Mesodermal cell (in vitro differentiated cells): Measurements from ENCODE around the gene SUSD4.

ENCODE experiments used
- H3K27ac ChIP-seq: 2 replicates; pipeline ENCODE4 v1.7.0; 2013; ENCODE audit warnings: mild to moderate bottlenecking, low read depth, low read length, moderate library complexity; ENCODE audit not compliant: severe bottlenecking
- H3K36me3 ChIP-seq: 2 replicates; pipeline ENCODE4 v1.7.1; 2013; ENCODE audit warnings: mild to moderate bottlenecking, low read length, moderate library complexity; ENCODE audit not compliant: control insufficient read depth, insufficient read depth
- H3K4me1 ChIP-seq: one replicate; pipeline ENCODE4 v1.7.1; 2013; ENCODE audit warnings: mild to moderate bottlenecking, low read length; ENCODE audit not compliant: insufficient read depth, control insufficient read depth, poor library complexity, severe bottlenecking
- H3K4me3 ChIP-seq: 2 replicates; pipeline ENCODE4 v1.7.0; 2013; ENCODE audit warnings: low read length, control low read depth, mild to moderate bottlenecking; ENCODE audit not compliant: insufficient read depth, poor library complexity, severe bottlenecking; ENCODE audit errors: extremely low read depth
- H3K9me3 ChIP-seq: 2 replicates; pipeline ENCODE4 v1.7.1; 2013; ENCODE audit warnings: mild to moderate bottlenecking, low read length, moderate library complexity; ENCODE audit not compliant: control insufficient read depth
- WGBS, 2 experiments: methylation state at CpG; one replicate each; pipeline ENCODE4 v1.1.5; 2013; ENCODE audit warnings: missing lambda C conversion rate in 2 of 2; ENCODE audit not compliant: insufficient coverage in 2 of 2; 5-methylcytosine and 5-hydroxymethylcytosine counted together

The SUSD4 gene

GRCh38 chr1:223355699-223356098 lies 8.3 kb downstream of the SUSD4 start:
- H3K36me3 ChIP-seq = no peaks in the 10 kb centered on the region
- no peaks in the 10 kb centered on the region for H3K9me3 ChIP-seq
- H3K4me1 ChIP-seq = no peaks in the 10 kb centered on the region
- 100% methylated on average over 2 of the region's 2 CpGs; no CpG with 5 or more reads in 1 of the 2 experiments for WGBS, 2 experiments
- H3K27ac ChIP-seq = no peak overlapping the region
- no peak overlapping the region for H3K4me3 ChIP-seq

DNA sequence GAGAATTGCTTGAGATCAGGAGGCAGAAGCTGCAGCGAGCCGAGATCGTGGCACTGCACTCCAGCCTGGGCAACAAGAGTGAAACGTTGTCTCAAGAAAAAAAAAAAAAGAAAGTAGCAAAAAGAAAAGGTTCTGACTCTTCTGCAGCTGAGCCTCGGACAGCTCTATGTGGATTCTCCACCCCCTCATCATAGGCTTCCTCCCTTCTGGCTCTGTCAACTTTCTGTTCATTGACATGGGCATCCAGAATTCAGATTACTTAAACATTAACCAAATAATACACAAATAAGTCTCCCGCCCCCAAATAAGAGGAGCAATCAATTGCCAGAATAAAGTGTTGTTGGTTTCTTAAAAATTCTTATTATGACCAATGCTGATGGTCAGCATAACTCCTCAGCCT lies 10.0 kb downstream of the SUSD4 start:
- 89% methylated on average over 3 of the region's 6 CpGs; no CpG with 5 or more reads in 1 of the 2 experiments for WGBS, 2 experiments
- no peaks in the 10 kb centered on the region for H3K36me3 ChIP-seq
- H3K4me1 ChIP-seq = no peaks in the 10 kb centered on the region
- no peaks in the 10 kb centered on the region for H3K9me3 ChIP-seq
- H3K27ac ChIP-seq = no peak overlapping the region
- no peak overlapping the region for H3K4me3 ChIP-seq

- Histone ChIP-seq H3K4me1 (no peaks in the 10 kb centered on the region), H3K9me3 (no peaks in the 10 kb centered on the region), H3K36me3 (no peaks in the 10 kb centered on the region), H3K4me3 (no peak overlapping the region), H3K27ac (no peak overlapping the region)
- 72 to 75% methylated on average over 5 to 7 of the region's 7 CpGs for WGBS, 2 experiments
Measured at GRCh38 chr1:223352944-223353343, 11.0 kb downstream of the SUSD4 start.

GRCh38 chr1:223350361-223350908 lies 13.5 kb downstream of the SUSD4 start:
- no peaks in the 10 kb centered on the region for H3K36me3 ChIP-seq
- no peak overlapping the region for H3K4me3 ChIP-seq
- 66 to 89% methylated on average over 2 to 4 of the region's 5 CpGs for WGBS, 2 experiments
- no peaks in the 10 kb centered on the region for H3K4me1 ChIP-seq
- no peaks in the 10 kb centered on the region for H3K9me3 ChIP-seq
- H3K27ac ChIP-seq = no peak overlapping the region

DNA sequence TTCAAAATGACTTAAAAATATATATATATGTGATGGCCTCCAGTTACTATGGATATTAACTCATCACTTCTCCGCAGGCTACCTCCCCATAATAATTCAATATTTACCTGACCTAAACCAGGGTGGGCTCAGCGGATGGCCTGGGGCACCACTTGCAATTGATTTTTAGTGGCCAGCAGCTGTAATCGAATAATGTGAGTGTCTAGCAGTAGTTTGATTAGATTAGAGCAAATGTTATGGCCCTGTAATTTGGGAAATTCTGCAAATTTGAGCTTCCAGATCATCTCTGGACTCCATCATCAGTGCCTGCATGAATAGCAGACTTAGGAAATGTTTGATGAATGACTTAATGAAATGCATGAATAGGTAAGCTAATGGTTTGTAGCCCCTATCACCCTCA lies 14.7 kb downstream of the SUSD4 start:
- Histone ChIP-seq H3K27ac (no peak overlapping the region), H3K4me1 (no peaks in the 10 kb centered on the region)
- 92 to 100% methylated on average over 1 to 3 of the region's 3 CpGs for WGBS, 2 experiments

GRCh38 chr1:223348439-223348838 lies 15.5 kb downstream of the SUSD4 start:
- Histone ChIP-seq H3K9me3 (no peaks in the 10 kb centered on the region), H3K4me1 (no peaks in the 10 kb centered on the region), H3K36me3 (no peaks in the 10 kb centered on the region), H3K4me3 (no peak overlapping the region), H3K27ac (no peak overlapping the region)
- WGBS, 2 experiments = 66 to 100% methylated on average over 1 to 2 of the region's 2 CpGs

More for the DNA sequence above, 14.7 kb downstream of the SUSD4 start:
- H3K4me3 ChIP-seq = no peak overlapping the region
- H3K9me3 ChIP-seq = no peaks in the 10 kb centered on the region
- no peaks in the 10 kb centered on the region for H3K36me3 ChIP-seq

GRCh38 chr1:223347583-223347982 lies 16.4 kb downstream of the SUSD4 start:
- Histone ChIP-seq H3K27ac (no peak overlapping the region), H3K4me1 (no peaks in the 10 kb centered on the region), H3K9me3 (no peaks in the 10 kb centered on the region), H3K4me3 (no peak overlapping the region), H3K36me3 (no peaks in the 10 kb centered on the region)
- 100% methylated on average over 1 of the region's 4 CpGs; no CpG with 5 or more reads in 1 of the 2 experiments for WGBS, 2 experiments

DNA sequence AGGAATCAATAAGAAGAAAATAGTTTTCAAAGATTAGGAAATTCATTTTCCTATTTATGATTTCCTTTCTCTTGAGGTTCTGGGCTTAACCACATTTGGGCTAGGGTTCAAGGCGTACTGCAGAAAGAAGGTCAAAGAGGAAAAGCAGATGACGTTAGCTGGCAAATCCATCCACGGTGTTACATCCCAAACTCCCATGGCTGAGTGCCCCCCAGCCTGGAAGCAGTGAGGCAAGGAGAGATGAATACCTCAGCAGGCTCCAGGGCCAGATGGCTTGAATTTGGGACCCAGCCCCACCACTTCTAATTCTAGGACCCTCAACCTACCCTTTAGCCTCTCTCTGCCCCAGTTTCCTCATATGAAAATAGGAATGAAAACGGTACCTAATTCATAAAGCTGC lies 17.7 kb downstream of the SUSD4 start:
- no peak overlapping the region for H3K4me3 ChIP-seq

DNA sequence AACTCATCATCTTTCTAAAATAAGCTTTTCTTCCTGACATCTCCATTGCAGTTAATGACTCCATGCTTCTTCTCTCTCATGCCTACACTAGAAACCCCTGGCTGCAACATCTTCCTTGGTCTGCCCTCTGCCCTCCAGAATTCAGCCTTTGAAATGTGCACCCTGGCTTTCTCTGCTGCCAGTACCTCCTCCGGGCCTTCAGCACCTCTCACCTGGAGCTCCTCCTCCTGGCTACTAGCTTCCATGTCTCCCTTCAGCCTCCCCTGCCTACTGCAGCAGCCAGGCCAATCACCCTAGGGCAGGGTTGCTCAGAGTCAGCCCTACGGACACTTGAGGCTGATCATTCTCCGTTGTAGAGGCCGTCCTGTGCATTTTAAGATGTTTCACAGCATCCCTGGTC lies 18.3 kb downstream of the SUSD4 start:
- no peaks in the 10 kb centered on the region for H3K36me3 ChIP-seq
- H3K4me1 ChIP-seq = peaks cover 10% of the 10 kb centered on the region
- no peak overlapping the region for H3K4me3 ChIP-seq
- H3K9me3 ChIP-seq = no peaks in the 10 kb centered on the region
- 72 to 75% methylated on average over 4 of the region's 4 CpGs for WGBS, 2 experiments
- H3K27ac ChIP-seq = no peak overlapping the region

More for the DNA sequence above, 17.7 kb downstream of the SUSD4 start:
- no peak overlapping the region for H3K27ac ChIP-seq
- H3K36me3 ChIP-seq = no peaks in the 10 kb centered on the region
- H3K9me3 ChIP-seq = no peaks in the 10 kb centered on the region
- H3K4me1 ChIP-seq = peaks cover 8% of the 10 kb centered on the region
- WGBS, 2 experiments = 93% methylated on average over 2 of the region's 4 CpGs; no CpG with 5 or more reads in 1 of the 2 experiments

DNA sequence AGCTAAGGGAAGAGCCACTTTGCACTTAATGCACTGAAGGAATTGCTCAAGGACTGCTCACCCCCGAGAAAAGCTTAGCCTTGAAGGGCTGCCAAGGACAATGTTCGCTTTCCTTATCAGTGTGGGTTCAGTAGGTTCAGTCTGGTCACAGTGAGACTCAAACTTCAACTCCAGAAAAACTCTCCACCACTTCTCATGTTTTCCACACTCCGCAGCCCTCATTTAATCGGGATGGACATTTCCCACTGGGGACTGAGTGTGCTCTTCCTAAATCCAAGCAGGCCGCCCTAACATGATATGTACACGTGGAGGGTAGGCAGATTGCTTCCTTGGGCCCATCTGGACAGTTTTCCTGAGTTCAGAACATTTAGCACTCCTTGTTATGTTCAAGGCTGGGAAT lies 19.5 kb downstream of the SUSD4 start:
- Histone ChIP-seq H3K36me3 (no peaks in the 10 kb centered on the region), H3K4me3 (no peak overlapping the region), H3K27ac (no peak overlapping the region), H3K4me1 (peaks cover 21% of the 10 kb centered on the region), H3K9me3 (no peaks in the 10 kb centered on the region)
- WGBS, 2 experiments = 90 to 94% methylated on average over 6 of the region's 6 CpGs

GRCh38 chr1:223343692-223344091 lies 20.3 kb downstream of the SUSD4 start:
- H3K27ac ChIP-seq = no peak overlapping the region
- no peaks in the 10 kb centered on the region for H3K9me3 ChIP-seq
- peaks cover 21% of the 10 kb centered on the region for H3K4me1 ChIP-seq
- no peaks in the 10 kb centered on the region for H3K36me3 ChIP-seq
- 81 to 100% methylated on average over 1 to 3 of the region's 3 CpGs for WGBS, 2 experiments
- no peak overlapping the region for H3K4me3 ChIP-seq
